BLaER1 treated with 17β-estradiol and CSF1 and Interleukin-3, amounts not matched to agents 10 nM and 100 nM (cell line): ENCODE results near the gene MRPL39.

Source experiments
- H3K27ac ChIP-seq, 11 experiments: shearing (Covaris generic); formaldehyde crosslinking; 2 replicates each; pipeline ENCODE4 v1.8.1; 2022
- H3K27me3 ChIP-seq, 11 experiments: shearing (Covaris generic); formaldehyde crosslinking; 2 replicates each; pipeline ENCODE4 v1.8.1; 2022
- H3K36me3 ChIP-seq, 11 experiments: shearing (Covaris generic); formaldehyde crosslinking; 2 replicates each; pipeline ENCODE4 v1.8.1; 2022
- H3K4me1 ChIP-seq, 10 experiments: shearing (Covaris generic); formaldehyde crosslinking; 2 replicates each; pipeline ENCODE4 v1.8.1; 2022
- H3K4me2 ChIP-seq, 11 experiments: shearing (Covaris generic); formaldehyde crosslinking; 2 replicates each; pipeline ENCODE4 v1.8.1; 2022
- H3K4me3 ChIP-seq, 10 experiments: shearing (Covaris generic); formaldehyde crosslinking; 2 replicates each; pipeline ENCODE4 v1.8.1; 2022
- H3K9ac ChIP-seq, 11 experiments: shearing (Covaris generic); formaldehyde crosslinking; 2 replicates each; pipeline ENCODE4 v1.8.1; 2022
- H3K9me3 ChIP-seq, 11 experiments: shearing (Covaris generic); formaldehyde crosslinking; replicated peaks in 1 of 11; 2 replicates each; pipeline ENCODE4 v1.8.1; 2022
- H4K20me1 ChIP-seq, 11 experiments: shearing (Covaris generic); formaldehyde crosslinking; 2 replicates each; pipeline ENCODE4 v1.8.1; 2022
- Cebpa-rat ChIP-seq, 11 experiments: shearing (Covaris generic); IDR thresholded peaks; 2 replicates each; pipeline ENCODE4 v1.8.1; 2022

MRPL39 gene

DNA sequence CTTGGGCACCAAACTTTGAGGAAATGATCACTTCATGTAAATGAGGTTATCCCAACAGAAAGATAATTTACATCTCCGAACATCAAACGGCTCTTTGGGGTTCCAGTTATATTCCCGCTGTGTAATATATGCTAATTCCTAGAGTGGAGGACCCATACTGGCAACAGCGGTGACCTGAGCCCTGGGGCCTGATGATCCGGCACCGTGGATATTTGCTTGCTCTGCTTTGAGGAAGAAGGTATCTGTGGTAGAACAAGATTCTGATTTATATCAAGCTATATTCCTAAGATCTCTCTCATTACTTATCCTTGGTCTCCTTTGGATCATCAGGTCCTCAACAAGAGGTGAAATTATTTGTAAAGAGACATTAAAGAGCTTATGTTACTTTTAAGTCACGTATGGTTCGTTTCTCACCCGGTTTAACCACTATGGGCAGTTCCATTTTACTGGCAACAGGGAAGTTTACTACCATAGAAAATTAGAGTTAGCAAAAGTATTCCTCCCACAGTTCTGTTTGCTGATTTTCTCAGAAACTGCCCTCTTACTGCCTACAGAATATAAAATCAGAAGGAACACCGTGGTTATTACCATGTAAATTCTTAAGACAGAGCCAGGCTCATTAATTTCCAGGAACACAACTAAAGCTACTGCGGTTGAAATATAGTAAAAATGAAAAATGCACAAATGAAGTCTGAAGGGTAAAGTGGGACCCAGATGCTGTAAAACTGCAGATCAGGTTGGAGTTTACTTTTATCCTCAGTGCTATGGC is 56.7 kb downstream of the MRPL39 start:
- H3K27ac ChIP-seq = no peak overlapping the region
- peaks cover 0 to 6% (median 0%) of the 10 kb centered on the region in 10 experiments; a peak in 1 of 20 replicates for H3K4me1 ChIP-seq
- H3K9me3 ChIP-seq = peaks cover 0 to 5% (median 0%) of the 10 kb centered on the region in 11 experiments; a peak in 2 of 22 replicates
- no peak for TF ChIP-seq Cebpa-rat (IDR thresholded peaks at IDR 0.05)
- H3K27me3 ChIP-seq = no peaks in the 10 kb centered on the region
- no peak overlapping the region for H3K4me3 ChIP-seq
- no peaks in the 10 kb centered on the region for H3K36me3 ChIP-seq
- H3K9ac ChIP-seq = no peak overlapping the region
- no peaks in the 10 kb centered on the region for H4K20me1 ChIP-seq
- H3K4me2 ChIP-seq = no peak overlapping the region

DNA sequence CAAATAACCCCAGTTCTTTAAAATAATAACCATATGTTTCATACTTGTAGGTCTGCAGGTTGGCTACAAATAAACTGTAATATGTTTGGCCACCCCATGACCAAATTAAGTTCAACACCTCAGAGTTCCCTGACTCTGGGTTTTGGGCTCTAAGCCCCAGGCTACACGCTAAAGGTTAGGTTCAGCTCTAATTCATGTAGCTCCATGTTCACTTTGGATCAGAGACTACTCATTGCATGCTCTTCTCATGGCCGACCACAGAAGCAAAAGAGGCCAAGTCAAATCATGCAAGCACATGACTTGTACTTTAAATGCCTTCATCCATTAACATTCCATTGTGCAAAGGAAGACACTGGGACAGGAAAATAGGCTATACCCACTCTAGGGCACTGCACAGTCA is 66.2 kb downstream of the MRPL39 start:
- H4K20me1 ChIP-seq = no peaks in the 10 kb centered on the region
- no peak for TF ChIP-seq Cebpa-rat (IDR thresholded peaks at IDR 0.05)
- H3K4me3 ChIP-seq = no peak overlapping the region
- no peaks in the 10 kb centered on the region for H3K4me1 ChIP-seq
- H3K9me3 ChIP-seq = peaks cover 32 to 47% (median 37%) of the 10 kb centered on the region in 11 experiments
- peaks cover 0 to 12% (median 0%) of the 10 kb centered on the region in 11 experiments; a peak in 3 of 22 replicates for H3K36me3 ChIP-seq
- H3K4me2 ChIP-seq = no peak overlapping the region
- no peak overlapping the region for H3K9ac ChIP-seq
- H3K27ac ChIP-seq = no peak overlapping the region
- no peaks in the 10 kb centered on the region for H3K27me3 ChIP-seq

DNA sequence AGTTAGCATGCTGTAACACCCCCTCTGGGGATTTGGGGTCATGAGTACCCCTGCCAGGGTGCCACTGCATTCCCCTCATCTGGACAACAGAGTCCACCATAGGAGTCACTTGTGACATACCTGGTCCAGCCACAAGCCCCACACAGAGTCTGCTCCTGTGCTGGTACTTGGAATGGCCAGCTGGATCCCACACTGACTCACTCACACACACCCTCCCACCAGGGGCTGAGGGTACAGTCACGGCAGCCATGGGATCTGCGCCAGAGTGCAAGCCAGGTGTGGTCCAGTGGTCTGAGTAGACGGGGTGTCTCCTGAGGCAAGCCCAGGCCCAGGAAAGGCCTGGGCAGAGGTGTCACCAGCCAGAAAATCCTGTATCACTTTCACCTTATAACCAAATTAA is 67.7 kb downstream of the MRPL39 start:
- Histone ChIP-seq H3K4me2 (no peak overlapping the region), H3K36me3 (peaks cover 0 to 12% (median 0%) of the 10 kb centered on the region in 11 experiments; a peak in 3 of 22 replicates), H3K9me3 (peaks cover 31 to 41% (median 37%) of the 10 kb centered on the region in 11 experiments), H3K27ac (no peak overlapping the region), H4K20me1 (no peaks in the 10 kb centered on the region), H3K27me3 (no peaks in the 10 kb centered on the region), H3K4me1 (no peaks in the 10 kb centered on the region), H3K4me3 (no peak overlapping the region; a peak in 1 of 20 replicates), H3K9ac (no peak overlapping the region)
- TF ChIP-seq Cebpa-rat (IDR thresholded peaks at IDR 0.05) = no peak

DNA sequence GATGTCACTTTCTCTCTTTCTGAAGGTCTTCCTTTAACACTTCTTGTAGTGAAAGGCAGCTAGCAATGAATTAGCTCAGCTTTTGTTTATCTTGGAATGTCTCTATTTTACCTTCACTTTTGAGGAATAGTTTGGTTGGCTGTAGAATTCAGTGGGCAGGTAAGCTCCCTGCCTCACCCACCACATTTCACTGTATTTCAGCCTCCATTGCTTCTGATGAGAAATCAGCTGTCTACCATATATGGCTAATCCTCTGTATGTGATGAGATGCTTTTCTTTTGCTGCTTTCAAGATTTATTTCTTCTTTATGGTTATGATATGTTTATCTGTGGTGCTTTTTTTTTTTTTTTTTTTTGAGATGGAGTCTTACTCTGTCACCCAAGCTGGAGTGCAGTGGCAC is 70.1 kb downstream of the MRPL39 start:
- Histone ChIP-seq H3K36me3 (peaks cover 0 to 12% (median 0%) of the 10 kb centered on the region in 11 experiments; a peak in 3 of 22 replicates), H3K9me3 (peaks cover 30 to 35% (median 33%) of the 10 kb centered on the region in 11 experiments), H3K27ac (no peak overlapping the region), H3K9ac (no peak overlapping the region), H3K4me3 (no peak overlapping the region), H4K20me1 (no peaks in the 10 kb centered on the region), H3K4me2 (no peak overlapping the region), H3K27me3 (no peaks in the 10 kb centered on the region), H3K4me1 (no peaks in the 10 kb centered on the region)
- no peak for TF ChIP-seq Cebpa-rat (IDR thresholded peaks at IDR 0.05)

GRCh38 chr21:25536752-25537151 is 70.5 kb downstream of the MRPL39 start:
- no peak for TF ChIP-seq Cebpa-rat (IDR thresholded peaks at IDR 0.05)
- no peak overlapping the region for H3K9ac ChIP-seq
- H3K4me1 ChIP-seq = no peaks in the 10 kb centered on the region
- no peak overlapping the region for H3K27ac ChIP-seq
- no peak overlapping the region for H3K4me3 ChIP-seq
- H3K36me3 ChIP-seq = peaks cover 0 to 12% (median 0%) of the 10 kb centered on the region in 11 experiments; a peak in 3 of 22 replicates
- peaks cover 30 to 38% (median 34%) of the 10 kb centered on the region in 11 experiments for H3K9me3 ChIP-seq
- H3K4me2 ChIP-seq = no peak overlapping the region
- no peaks in the 10 kb centered on the region for H4K20me1 ChIP-seq
- no peaks in the 10 kb centered on the region for H3K27me3 ChIP-seq

DNA sequence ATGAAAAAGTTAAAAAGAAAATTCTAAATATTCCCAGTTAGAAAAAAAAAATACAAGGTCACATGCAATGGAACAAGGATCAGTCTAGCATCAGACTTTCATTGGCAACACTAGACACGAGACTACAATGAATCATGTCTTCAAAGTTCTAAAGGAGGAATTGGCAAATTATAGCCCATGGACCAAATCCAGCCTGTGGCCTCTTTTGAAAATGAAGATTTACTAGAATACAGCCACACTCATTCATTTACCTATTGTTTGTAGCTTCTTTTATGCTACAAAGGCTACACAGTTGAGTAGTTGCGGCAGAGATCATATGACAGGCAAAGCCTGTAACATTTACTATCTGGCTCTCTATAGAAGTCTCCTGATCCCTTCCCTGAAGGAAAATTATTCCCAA is 71.4 kb downstream of the MRPL39 start:
- Histone ChIP-seq H3K4me3 (no peak overlapping the region), H3K27ac (no peak overlapping the region), H4K20me1 (no peaks in the 10 kb centered on the region), H3K4me1 (no peaks in the 10 kb centered on the region), H3K36me3 (peaks cover 0 to 12% (median 0%) of the 10 kb centered on the region in 11 experiments; a peak in 3 of 22 replicates), H3K9ac (no peak overlapping the region), H3K27me3 (no peaks in the 10 kb centered on the region), H3K9me3 (peaks cover 30 to 47% (median 35%) of the 10 kb centered on the region in 11 experiments), H3K4me2 (no peak overlapping the region)
- no peak for TF ChIP-seq Cebpa-rat (IDR thresholded peaks at IDR 0.05)
